CD14-positive monocyte (primary cell): Measurements from ENCODE around the gene CCDC88C. TPM values are rescaled to one million over a fixed set of nuclear protein-coding genes. Genes with fewer than 3 reads are reported as not detected.

Source experiments
- DNase-seq, 3 donors: peaks; one replicate each; pipeline ENCODE4 v3.0.0-alpha.2; 2011 to 2022
- H2AFZ ChIP-seq: 2 replicates; pipeline ENCODE4 v1.6.0; 2012; ENCODE audit warnings: mild to moderate bottlenecking, low read depth, low read length, inconsistent platforms; ENCODE audit not compliant: insufficient read depth, poor library complexity, severe bottlenecking
- H3K27ac ChIP-seq, 2 donors: 1 replicate in 1 of 2; 2 replicates in 1 of 2; pipeline ENCODE4 v1.5.1; 2012 to 2013; ENCODE audit warnings: low read length in 2 of 2, control low read depth in 1 of 2, inconsistent platforms in 1 of 2, low read depth in 1 of 2, mild to moderate bottlenecking in 1 of 2
- H3K27me3 ChIP-seq, 2 donors: one replicate each; pipeline versions ENCODE4 v1.6.0 to v1.6.1; 2011 to 2013; ENCODE audit warnings: low read length in 2 of 2; ENCODE audit not compliant: control insufficient read depth in 2 of 2, insufficient read depth in 2 of 2
- H3K36me3 ChIP-seq, 2 donors: replicated peaks in 1 of 2; 1 replicate in 1 of 2; 2 replicates in 1 of 2; pipeline versions ENCODE4 v1.5.1 to v1.6.1; 2012 to 2013; ENCODE audit warnings: low read length in 2 of 2, control low read depth in 1 of 2, inconsistent platforms in 1 of 2, mild to moderate bottlenecking in 1 of 2; ENCODE audit not compliant: insufficient read depth in 2 of 2, control insufficient read depth in 1 of 2
- H3K4me1 ChIP-seq, 2 donors: 1 replicate in 1 of 2; 2 replicates in 1 of 2; pipeline versions ENCODE4 v1.5.1 to v1.6.1; 2012 to 2013; ENCODE audit warnings: low read length in 2 of 2, control low read depth in 1 of 2, inconsistent platforms in 1 of 2, mild to moderate bottlenecking in 1 of 2, moderate library complexity in 1 of 2; ENCODE audit not compliant: insufficient read depth in 2 of 2, control insufficient read depth in 1 of 2
- H3K4me2 ChIP-seq: replicated peaks from 2 replicates; pipeline ENCODE3; 2012; ENCODE audit warnings: low read length, moderate library complexity, mild to moderate bottlenecking; ENCODE audit not compliant: poor library complexity, severe bottlenecking; ENCODE audit errors: extremely low read depth
- H3K4me3 ChIP-seq, 3 experiments: fragments of 200-600 bp in 1 of 3; sonication (generic) in 1 of 3; replicated peaks in 1 of 3; 1 replicate in 2 of 3; 2 replicates in 1 of 3; pipeline ENCODE4 v1.5.1; 2011 to 2013; ENCODE audit warnings: low read length in 3 of 3, mild to moderate bottlenecking in 3 of 3, control low read depth in 2 of 3, low read depth in 2 of 3, inconsistent platforms in 1 of 3, moderate library complexity in 1 of 3
- H3K79me2 ChIP-seq: 2 replicates; pipeline ENCODE4 v1.6.0; 2012; ENCODE audit warnings: mild to moderate bottlenecking, control low read depth, inconsistent platforms, low read length, moderate library complexity; ENCODE audit not compliant: insufficient read depth
- H3K9ac ChIP-seq: 2 replicates; pipeline ENCODE4 v1.6.0; 2017; ENCODE audit warnings: low read length, mild to moderate bottlenecking; ENCODE audit not compliant: insufficient read depth, poor library complexity, severe bottlenecking
- H3K9me3 ChIP-seq, 2 donors: replicated peaks in 1 of 2; 1 replicate in 1 of 2; 2 replicates in 1 of 2; pipeline versions ENCODE4 v1.5.1 to v1.6.1; 2012 to 2013; ENCODE audit warnings: low read length in 2 of 2, control low read depth in 1 of 2; ENCODE audit not compliant: control insufficient read depth in 1 of 2, insufficient read depth in 1 of 2
- H4K20me1 ChIP-seq: 2 replicates; pipeline ENCODE4 v1.6.0; 2012; ENCODE audit warnings: mild to moderate bottlenecking, low read length, control low read depth, moderate library complexity; ENCODE audit not compliant: insufficient read depth
- H3K27ac Mint-ChIP-seq, 7 donors: one replicate each; pipeline ENCODE4 v1.8.0; 2020; ENCODE audit warnings: mild to moderate bottlenecking in 7 of 7, mixed read lengths in 7 of 7, moderate library complexity in 6 of 7, inconsistent platforms in 2 of 7
- H3K27me3 Mint-ChIP-seq, 3 donors: one replicate each; pipeline ENCODE4 v1.8.0; 2021 to 2022; ENCODE audit warnings: low read depth in 3 of 3, mild to moderate bottlenecking in 3 of 3, mixed read lengths in 3 of 3, moderate library complexity in 3 of 3, inconsistent platforms in 1 of 3
- H3K36me3 Mint-ChIP-seq, 2 donors: one replicate each; pipeline ENCODE4 v1.8.0; 2020; ENCODE audit warnings: mixed read lengths in 2 of 2, inconsistent platforms in 1 of 2, mild to moderate bottlenecking in 1 of 2
- H3K4me1 Mint-ChIP-seq: one replicate; pipeline ENCODE4 v1.8.0; 2020; ENCODE audit warnings: mild to moderate bottlenecking, mixed read lengths
- H3K4me3 Mint-ChIP-seq, 2 donors: one replicate each; pipeline ENCODE4 v1.8.0; 2020; ENCODE audit warnings: mild to moderate bottlenecking in 2 of 2, mixed read lengths in 2 of 2, moderate library complexity in 1 of 2
- H3K9me3 Mint-ChIP-seq, 7 donors: one replicate each; pipeline ENCODE4 v1.8.0; 2020 to 2022; ENCODE audit warnings: mixed read lengths in 7 of 7, mild to moderate bottlenecking in 6 of 7, moderate library complexity in 6 of 7, inconsistent platforms in 2 of 7
- CTCF ChIP-seq: fragments of 200-600 bp; IDR thresholded peaks from one replicate; pipeline ENCODE4 v1.8.0; 2022; ENCODE audit warnings: antibody characterized with exemption, mild to moderate bottlenecking
- WGBS: methylation state at CpG from one replicate; pipeline ENCODE4 v1.1.5; 2013; ENCODE audit warnings: missing lambda C conversion rate; ENCODE audit not compliant: insufficient coverage; 5-methylcytosine and 5-hydroxymethylcytosine counted together
- intact Hi-C, 2 donors: fragments of 100-400 bp; cut with micrococcal nuclease; formaldehyde crosslinking; loops; one replicate each; pipeline versions ENCODE4 v1.15.0 to v1.15.1; 2023
- polyA plus RNA-seq, 3 donors: library from polyadenylated mRNA; depleted of rRNA in 1 of 3; unstranded in 2 of 3; stranded (reverse) in 1 of 3; fragments of 300-500 nt in 2 of 3; fragments of >200 nt in 1 of 3; fragmentation: Illumina TruSeq in 2 of 3; gene quantifications; 1 replicate in 2 of 3; 2 replicates in 1 of 3; pipeline ENCODE4 v1.2.3, GENCODE V29; 2012 to 2021

The CCDC88C gene
- polyA plus RNA-seq, 3 donors: 11.6 to 69.7 (median 12.3) TPM

DNA sequence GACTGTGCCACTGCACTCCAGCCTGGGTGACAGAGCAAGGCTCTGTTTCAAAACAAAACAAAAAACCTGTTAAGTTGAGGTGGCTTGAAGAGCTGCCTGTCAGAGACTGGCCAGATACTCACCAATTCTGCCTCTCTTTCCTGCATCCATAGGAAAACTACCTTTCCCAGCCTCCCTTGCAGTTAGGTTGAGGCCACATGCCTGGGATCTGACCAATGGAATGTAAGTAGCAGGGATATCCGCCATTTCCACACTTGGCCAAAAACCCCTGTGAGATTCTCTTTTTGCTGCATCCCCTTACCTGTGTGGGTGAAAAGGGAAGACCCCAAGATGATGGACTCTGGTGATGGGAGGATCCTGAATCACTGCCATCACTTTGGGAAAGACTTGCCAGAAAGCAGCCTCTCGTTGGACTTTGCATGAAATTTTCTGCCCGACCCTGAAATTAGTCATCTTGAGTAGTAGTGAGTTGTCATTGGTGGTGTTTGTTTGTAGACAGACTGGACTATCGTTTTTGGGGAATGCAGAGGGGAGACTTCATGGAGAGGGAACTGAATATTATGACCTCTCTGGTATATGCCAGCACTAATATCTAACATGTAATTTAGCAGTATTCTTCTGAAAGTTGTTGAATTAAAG, 187.1 kb downstream of the CCDC88C start:
- Mint-ChIP-seq H3K4me1 (peaks cover 51% of the 10 kb centered on the region), H3K36me3 (peaks cover 44 to 48% of the 10 kb centered on the region in 2 donors), H3K27me3 (peaks cover 7 to 12% (median 11%) of the 10 kb centered on the region in 3 donors), H3K27ac (peak overlapping the region in 1 of 7 donors; percentile 32), H3K9me3 (peaks cover 6 to 16% (median 11%) of the 10 kb centered on the region in 7 donors), H3K4me3 (peak overlapping the region in 1 of 2 donors; percentile 19)
- Histone ChIP-seq H3K9ac (no peak overlapping the region), H3K79me2 (no peaks in the 10 kb centered on the region), H2AFZ (no peak overlapping the region), H3K27ac (no peak overlapping the region), H4K20me1 (no peaks in the 10 kb centered on the region), H3K4me1 (peaks cover 34 to 43% of the 10 kb centered on the region in 2 donors), H3K36me3 (peaks cover 4 to 21% of the 10 kb centered on the region in 2 donors), H3K4me3 (no peak overlapping the region), H3K27me3 (no peaks in the 10 kb centered on the region), H3K9me3 (peaks cover 0 to 9% of the 10 kb centered on the region in 2 donors), H3K4me2 (no peak overlapping the region)
- 100% methylated on average over 1 of the region's 4 CpGs for WGBS
- intact Hi-C loops: loop anchor here in 1 of 2 donors (10.0 kb wide), 1 partner anchor 54 kb away; no protein-coding TSS in a partner anchor
- TF ChIP-seq CTCF: no peak
- peak in 1 of 3 donors; percentile 16 for DNase-seq

DNA sequence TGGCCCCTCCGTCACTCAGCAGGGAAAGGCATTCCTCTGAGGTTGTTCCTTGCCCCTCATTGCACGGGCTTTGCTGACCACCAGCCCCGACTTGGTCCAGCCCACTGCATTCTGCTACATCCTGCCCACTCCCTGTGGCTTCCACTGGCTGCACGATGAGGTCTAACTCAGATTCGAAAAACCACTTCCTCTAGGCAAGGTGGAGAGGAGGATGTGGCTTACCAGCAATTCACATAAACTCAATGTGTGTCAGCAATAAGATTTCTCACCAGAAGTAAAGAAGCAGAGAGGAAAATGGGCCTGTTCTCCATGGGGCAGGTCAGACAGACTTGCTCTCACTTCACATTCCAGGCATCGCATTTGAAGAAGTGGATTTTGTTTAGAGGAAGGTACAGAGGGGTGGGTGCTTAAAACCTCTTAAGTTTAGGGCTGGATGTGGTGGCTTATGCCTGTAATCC, 187.8 kb downstream of the CCDC88C start:
- DNase-seq: peak; percentile 51 to 61 (median 58)
- no peak for TF ChIP-seq CTCF
- H3K27ac ChIP-seq: peak overlapping the region in 1 of 2 donors; percentile 9
- H3K27me3 Mint-ChIP-seq: peaks cover 6 to 10% (median 10%) of the 10 kb centered on the region in 3 donors
- peaks cover 51% of the 10 kb centered on the region for H3K4me1 Mint-ChIP-seq
- WGBS: 11% methylated on average over 3 of the region's 6 CpGs
- H3K4me2 ChIP-seq: no peak overlapping the region
- H2AFZ ChIP-seq: no peak overlapping the region
- no peaks in the 10 kb centered on the region for H3K79me2 ChIP-seq
- peaks cover 11 to 29% of the 10 kb centered on the region in 2 donors for H3K36me3 ChIP-seq
- H3K9me3 Mint-ChIP-seq: peaks cover 6 to 16% (median 11%) of the 10 kb centered on the region in 7 donors
- H3K4me1 ChIP-seq: peaks cover 34 to 43% of the 10 kb centered on the region in 2 donors
- intact Hi-C loops: loop anchor here in 1 of 2 donors (10.0 kb wide), 1 partner anchor 55 kb away; no protein-coding TSS in a partner anchor
- peak overlapping the region in 1 of 3 experiments; percentile 5 for H3K4me3 ChIP-seq
- H3K9me3 ChIP-seq: peaks cover 0 to 9% of the 10 kb centered on the region in 2 donors
- H3K36me3 Mint-ChIP-seq: peaks cover 52 to 56% of the 10 kb centered on the region in 2 donors
- no peaks in the 10 kb centered on the region for H3K27me3 ChIP-seq
- H3K27ac Mint-ChIP-seq: peak overlapping the region in 4 of 7 donors; percentile 9 to 86 (median 29)
- H3K9ac ChIP-seq: no peak overlapping the region
- H4K20me1 ChIP-seq: no peaks in the 10 kb centered on the region
- peak overlapping the region in 1 of 2 donors; percentile 22 for H3K4me3 Mint-ChIP-seq
